HEK293 (cell line): ENCODE data around the gene WDR64.
"Not testable (repeated sequence)": the region's sequence is repeated elsewhere in the genome, so short reads cannot be mapped to it uniquely, and the experiment has no call there.

ENCODE experiments used
- ATF2 ChIP-seq: fragments of 450-650 bp; formaldehyde crosslinking; IDR thresholded peaks from 2 replicates; pipeline ENCODE4 v1.5.1; 2016; ENCODE audit warnings: missing biosample characterization, missing genetic modification characterization, low read depth
- CTCF ChIP-seq: fragments of 450-650 bp; formaldehyde crosslinking; IDR thresholded peaks from 2 replicates; pipeline ENCODE4 v1.5.1; 2016; ENCODE audit warnings: missing biosample characterization, missing genetic modification characterization
- REPIN1 ChIP-seq: fragments of 450-650 bp; formaldehyde crosslinking; IDR thresholded peaks from 2 replicates; pipeline ENCODE4 v1.5.1; 2017; ENCODE audit warnings: missing biosample characterization, missing genetic modification characterization, low read depth
- ZBTB26 ChIP-seq: fragments of 450-650 bp; formaldehyde crosslinking; optimal IDR thresholded peaks from 2 replicates; pipeline ENCODE3; 2016; ENCODE audit warnings: missing biosample characterization, mild to moderate bottlenecking, missing genetic modification characterization
- ZNF280D ChIP-seq: fragments of 450-650 bp; formaldehyde crosslinking; IDR thresholded peaks from 2 replicates; pipeline ENCODE4 v1.5.1; 2016; ENCODE audit warnings: missing biosample characterization, missing genetic modification characterization
- ZNF670 ChIP-seq: fragments of 450-650 bp; formaldehyde crosslinking; IDR thresholded peaks from 2 replicates; pipeline ENCODE4 v1.5.1; 2016; ENCODE audit warnings: missing biosample characterization, missing genetic modification characterization, low read depth
- TF ChIP-seq, protein P1 (sequence below): fragments of 450-650 bp; formaldehyde crosslinking; IDR thresholded peaks from 2 replicates; pipeline ENCODE4 v1.5.1; 2016; ENCODE audit warnings: missing biosample characterization, missing genetic modification characterization

GRCh38 chr1:241659016-241659415, 6.9 kb downstream of the WDR64 start:
- not testable (repeated sequence) for TF ChIP-seq ZNF670; CTCF; ZNF280D (tag by site-specific recombination); ZBTB26 (tag by site-specific recombination); REPIN1 (tag by site-specific recombination); ATF2
- TF ChIP-seq, protein P1, sequence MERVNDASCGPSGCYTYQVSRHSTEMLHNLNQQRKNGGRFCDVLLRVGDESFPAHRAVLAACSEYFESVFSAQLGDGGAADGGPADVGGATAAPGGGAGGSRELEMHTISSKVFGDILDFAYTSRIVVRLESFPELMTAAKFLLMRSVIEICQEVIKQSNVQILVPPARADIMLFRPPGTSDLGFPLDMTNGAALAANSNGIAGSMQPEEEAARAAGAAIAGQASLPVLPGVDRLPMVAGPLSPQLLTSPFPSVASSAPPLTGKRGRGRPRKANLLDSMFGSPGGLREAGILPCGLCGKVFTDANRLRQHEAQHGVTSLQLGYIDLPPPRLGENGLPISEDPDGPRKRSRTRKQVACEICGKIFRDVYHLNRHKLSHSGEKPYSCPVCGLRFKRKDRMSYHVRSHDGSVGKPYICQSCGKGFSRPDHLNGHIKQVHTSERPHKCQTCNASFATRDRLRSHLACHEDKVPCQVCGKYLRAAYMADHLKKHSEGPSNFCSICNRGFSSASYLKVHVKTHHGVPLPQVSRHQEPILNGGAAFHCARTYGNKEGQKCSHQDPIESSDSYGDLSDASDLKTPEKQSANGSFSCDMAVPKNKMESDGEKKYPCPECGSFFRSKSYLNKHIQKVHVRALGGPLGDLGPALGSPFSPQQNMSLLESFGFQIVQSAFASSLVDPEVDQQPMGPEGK (tag by site-specific recombination) = not testable (repeated sequence)
